HepG2 (cell line): ENCODE measurements around the gene DOCK4. TPM values are rescaled to one million over a fixed set of nuclear protein-coding genes. Genes with fewer than 3 reads are reported as not detected.

Experiments
- ATAC-seq: fragments of 200-7000 bp; cut with Tn5 transposase; 3 replicates; pipeline ENCODE4 v1.9.1; 2020; ENCODE audit warnings: mild to moderate bottlenecking, moderate library complexity
- BruUV-seq: library from RNA; stranded (reverse); fragments of 400-500 nt; replicated peaks from 2 replicates; lab custom pipeline; 2021; lab: Mats Ljungman, UMichigan
- CTCF ChIA-PET: fragments of 300-600 bp; formaldehyde crosslinking; extraction: SDS; loops from one replicate; lab custom pipeline; 2021; ENCODE audit warnings: low total read pairs, inconsistent platforms, low intra/inter-chr PET ratio; lab: Yijun Ruan, JAX
- POLR2A ChIA-PET: fragments of 350-600 bp; sonication (Branson Sonifier 250); formaldehyde crosslinking; loops from one replicate; lab custom pipeline; 2020; ENCODE audit warnings: antibody characterized with exemption, inconsistent platforms; lab: Yijun Ruan, JAX
- DNase-seq: peaks from one replicate; pipeline ENCODE4 v3.0.0-alpha.2; 2015; ENCODE audit warnings: low spot score
- FAIRE-seq: peaks from 3 replicates; lab custom pipeline; 2011; peaks lifted over from hg19 to GRCh38; lab: Jason Lieb, UNC
- H2AFZ ChIP-seq: one replicate; pipeline ENCODE4 v1.6.1; 2011; ENCODE audit warnings: low read length, inconsistent platforms
- H3K27ac ChIP-seq: fragments of 300-600 bp; 3 replicates; pipeline ENCODE4 v1.8.0; 2011; ENCODE audit warnings: mixed run types, mild to moderate bottlenecking, mixed read lengths, low read length, inconsistent platforms; ENCODE audit not compliant: insufficient read depth; ENCODE audit errors: extremely low read length
- H3K27me3 ChIP-seq, 2 experiments: fragments of 200-600 bp in 1 of 2; 2 replicates in 1 of 2; 3 replicates in 1 of 2; pipeline versions ENCODE4 v1.6.0 to v1.8.0; 2011; ENCODE audit warnings: low read length in 2 of 2, mild to moderate bottlenecking in 2 of 2, moderate library complexity in 2 of 2, inconsistent platforms in 1 of 2; ENCODE audit not compliant: insufficient read depth in 2 of 2, control insufficient read depth in 1 of 2
- H3K36me3 ChIP-seq, 2 experiments: fragments of 200-600 bp in 1 of 2; replicated peaks in 1 of 2; 2 replicates in 1 of 2; 3 replicates in 1 of 2; pipeline versions ENCODE4 v1.5.1 to v1.8.0; 2011; ENCODE audit warnings: low read length in 2 of 2, inconsistent platforms in 1 of 2; ENCODE audit not compliant: insufficient read depth in 2 of 2, control insufficient read depth in 1 of 2
- H3K4me1 ChIP-seq: 2 replicates; pipeline ENCODE4 v1.5.1; 2012; ENCODE audit warnings: low read length, inconsistent platforms; ENCODE audit not compliant: insufficient read depth
- H3K4me2 ChIP-seq: 2 replicates; pipeline ENCODE4 v1.6.0; 2011; ENCODE audit warnings: low read depth, low read length, inconsistent platforms
- H3K4me3 ChIP-seq, 3 experiments: fragments of 200-600 bp in 1 of 3; sonication (generic), shearing (Covaris generic) in 1 of 3; replicated peaks in 1 of 3; 2 replicates each; pipeline ENCODE4 v1.5.1; 2011 to 2016; ENCODE audit warnings: low read length in 3 of 3, inconsistent platforms in 2 of 3, low read depth in 2 of 3, mild to moderate bottlenecking in 2 of 3, control low read depth in 1 of 3, mixed read lengths in 1 of 3; ENCODE audit not compliant: insufficient read depth in 1 of 3
- H3K79me2 ChIP-seq: one replicate; pipeline ENCODE4 v1.6.1; 2011; ENCODE audit warnings: low read length, inconsistent platforms; ENCODE audit not compliant: insufficient read depth
- H3K9ac ChIP-seq: 2 replicates; pipeline ENCODE4 v1.6.0; 2011; ENCODE audit warnings: mild to moderate bottlenecking, low read depth, low read length, inconsistent platforms; ENCODE audit not compliant: insufficient read depth
- H3K9me3 ChIP-seq: 2 replicates; pipeline ENCODE4 v1.5.1; 2012; ENCODE audit warnings: mild to moderate bottlenecking, low read length
- H4K20me1 ChIP-seq: 2 replicates; pipeline ENCODE4 v1.6.0; 2011; ENCODE audit warnings: inconsistent platforms, mild to moderate bottlenecking, low read length, moderate library complexity; ENCODE audit not compliant: insufficient read depth
- NFYC ChIP-seq: IDR thresholded peaks from 2 replicates; pipeline ENCODE4 v1.6.1; 2016; ENCODE audit warnings: missing genetic modification reagents, missing compliant biosample characterization
- NR2F1 ChIP-seq, 2 experiments: fragments of 450-650 bp in 1 of 2; formaldehyde crosslinking in 1 of 2; IDR thresholded peaks; 2 replicates each; pipeline versions ENCODE4 v1.5.0 to v1.6.1; 2016 to 2020; ENCODE audit warnings: mild to moderate bottlenecking in 1 of 2, missing compliant biosample characterization in 1 of 2, missing genetic modification reagents in 1 of 2, moderate library complexity in 1 of 2
- SAFB2 ChIP-seq: sonication (generic); formaldehyde crosslinking; IDR thresholded peaks from 2 replicates; pipeline ENCODE4 v1.5.1; 2020; ENCODE audit warnings: missing genetic modification reagents, low read depth, mild to moderate bottlenecking, borderline replicate concordance
- SRSF9 ChIP-seq: fragments of 200-400 bp; formaldehyde crosslinking; IDR thresholded peaks from 2 replicates; pipeline ENCODE4 v1.6.1; 2018; ENCODE audit warnings: borderline replicate concordance, mild to moderate bottlenecking, low read depth, low read length; ENCODE audit not compliant: insufficient read depth, poor library complexity, severe bottlenecking
- STAG1 ChIP-seq: sonication (generic); formaldehyde crosslinking; IDR thresholded peaks from 2 replicates; pipeline ENCODE4 v1.4.0; 2020; ENCODE audit warnings: missing genetic modification reagents
- ZSCAN20 ChIP-seq: sonication (generic); formaldehyde crosslinking; IDR thresholded peaks from 2 replicates; pipeline ENCODE4 v1.4.0; 2020; ENCODE audit warnings: missing genetic modification reagents, mild to moderate bottlenecking, borderline replicate concordance
- in situ Hi-C: cut with HindIII; loops from 2 replicates; pipeline ENCODE4 v1.10.0; 2017; ENCODE audit warnings: low pct_unique_long_range_greater_than_20kb; ENCODE audit not compliant: extremely low pct_ligation_motif_present
- intact Hi-C: fragments of 100-400 bp; cut with micrococcal nuclease; formaldehyde crosslinking; loops from one replicate; pipeline ENCODE4 v1.10.0; 2022; ENCODE audit not compliant: unreplicated experiment
- polyA plus RNA-seq, 8 experiments: library from polyadenylated mRNA; depleted of rRNA in 3 of 8; stranded (reverse) in 7 of 8; unstranded in 1 of 8; fragments of >200 nt; fragmentation: Illumina TruSeq in 4 of 8; extraction: Trizol in 4 of 8; gene quantifications; 2 replicates each; pipeline versions ENCODE4 v1.2.1 to v1.2.3, GENCODE V29; 2011 to 2016; ENCODE audit warnings: low read depth in 4 of 8, missing spikeins in 1 of 8, mixed read lengths in 1 of 8; ENCODE audit not compliant: insufficient read depth in 1 of 8
- total RNA-seq, 5 experiments: library from RNA; depleted of rRNA; stranded (reverse); fragments of >200 nt; fragmentation: Illumina TruSeq; extraction: Trizol; gene quantifications; 2 replicates each; pipeline ENCODE4 v1.2.3, GENCODE V29; 2016; ENCODE audit warnings: low read depth in 1 of 5
- TF ChIP-seq, protein P1 (sequence below): sonication (generic); formaldehyde crosslinking; IDR thresholded peaks from 2 replicates; pipeline ENCODE4 v1.5.0; 2020; ENCODE audit warnings: mild to moderate bottlenecking, missing genetic modification reagents, moderate library complexity
- TF ChIP-seq, protein P2 (sequence below): sonication (generic); formaldehyde crosslinking; IDR thresholded peaks from 2 replicates; pipeline ENCODE4 v1.5.0; 2020; ENCODE audit warnings: mild to moderate bottlenecking, missing genetic modification reagents

DOCK4 gene
- total and polyA plus RNA-seq, 2 of the 13 experiments (the other 11 are each of a cell fraction or from before 2014, with no cell fraction given) = 13.5 to 17.4 TPM

DNA sequence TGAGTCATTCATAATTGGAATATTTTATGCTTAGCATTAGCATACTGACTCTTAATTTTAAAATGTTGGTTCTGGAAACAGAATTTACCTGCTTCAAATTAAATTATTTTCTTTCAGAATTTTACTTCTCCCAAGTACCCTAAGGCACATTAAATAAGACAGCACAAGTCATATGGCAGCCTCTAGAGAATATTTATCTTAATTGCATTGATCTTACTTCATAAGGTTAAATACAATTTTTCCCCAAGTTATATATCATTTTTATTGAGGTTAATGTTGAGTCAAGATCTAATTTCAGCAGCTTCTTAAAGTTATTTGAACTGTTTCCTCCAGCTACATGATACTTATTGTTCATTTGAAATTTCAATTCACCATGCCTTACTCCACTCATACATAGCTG is 520.9 kb downstream of the DOCK4 start:
- ATAC-seq (no peak), DNase-seq (no peak), FAIRE-seq (no peak)
- no peaks in the 10 kb centered on the region; a peak in 1 of 5 replicates for H3K27me3 ChIP-seq
- ChIA-PET POLR2A (no interaction called here), CTCF (no interaction called here)
- in situ Hi-C loops (no loop called here), intact Hi-C loops (no loop called here)
- no peaks in the 10 kb centered on the region for H3K79me2 ChIP-seq
- H3K9me3 ChIP-seq = no peaks in the 10 kb centered on the region
- no peak for TF ChIP-seq NFYC (CRISPR knock-in tag)
- TF ChIP-seq SAFB2 (CRISPR knock-in tag) = no peak
- TF ChIP-seq SRSF9 = no peak
- TF ChIP-seq STAG1 (CRISPR knock-in tag) = no peak
- TF ChIP-seq NR2F1 (CRISPR knock-in tag; IDR thresholded peaks at IDR 0.05) = no peak
- TF ChIP-seq, protein P1, sequence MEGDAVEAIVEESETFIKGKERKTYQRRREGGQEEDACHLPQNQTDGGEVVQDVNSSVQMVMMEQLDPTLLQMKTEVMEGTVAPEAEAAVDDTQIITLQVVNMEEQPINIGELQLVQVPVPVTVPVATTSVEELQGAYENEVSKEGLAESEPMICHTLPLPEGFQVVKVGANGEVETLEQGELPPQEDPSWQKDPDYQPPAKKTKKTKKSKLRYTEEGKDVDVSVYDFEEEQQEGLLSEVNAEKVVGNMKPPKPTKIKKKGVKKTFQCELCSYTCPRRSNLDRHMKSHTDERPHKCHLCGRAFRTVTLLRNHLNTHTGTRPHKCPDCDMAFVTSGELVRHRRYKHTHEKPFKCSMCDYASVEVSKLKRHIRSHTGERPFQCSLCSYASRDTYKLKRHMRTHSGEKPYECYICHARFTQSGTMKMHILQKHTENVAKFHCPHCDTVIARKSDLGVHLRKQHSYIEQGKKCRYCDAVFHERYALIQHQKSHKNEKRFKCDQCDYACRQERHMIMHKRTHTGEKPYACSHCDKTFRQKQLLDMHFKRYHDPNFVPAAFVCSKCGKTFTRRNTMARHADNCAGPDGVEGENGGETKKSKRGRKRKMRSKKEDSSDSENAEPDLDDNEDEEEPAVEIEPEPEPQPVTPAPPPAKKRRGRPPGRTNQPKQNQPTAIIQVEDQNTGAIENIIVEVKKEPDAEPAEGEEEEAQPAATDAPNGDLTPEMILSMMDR (CRISPR knock-in tag) = no peak
- no peak for TF ChIP-seq ZSCAN20 (CRISPR knock-in tag)
- TF ChIP-seq, protein P2, sequence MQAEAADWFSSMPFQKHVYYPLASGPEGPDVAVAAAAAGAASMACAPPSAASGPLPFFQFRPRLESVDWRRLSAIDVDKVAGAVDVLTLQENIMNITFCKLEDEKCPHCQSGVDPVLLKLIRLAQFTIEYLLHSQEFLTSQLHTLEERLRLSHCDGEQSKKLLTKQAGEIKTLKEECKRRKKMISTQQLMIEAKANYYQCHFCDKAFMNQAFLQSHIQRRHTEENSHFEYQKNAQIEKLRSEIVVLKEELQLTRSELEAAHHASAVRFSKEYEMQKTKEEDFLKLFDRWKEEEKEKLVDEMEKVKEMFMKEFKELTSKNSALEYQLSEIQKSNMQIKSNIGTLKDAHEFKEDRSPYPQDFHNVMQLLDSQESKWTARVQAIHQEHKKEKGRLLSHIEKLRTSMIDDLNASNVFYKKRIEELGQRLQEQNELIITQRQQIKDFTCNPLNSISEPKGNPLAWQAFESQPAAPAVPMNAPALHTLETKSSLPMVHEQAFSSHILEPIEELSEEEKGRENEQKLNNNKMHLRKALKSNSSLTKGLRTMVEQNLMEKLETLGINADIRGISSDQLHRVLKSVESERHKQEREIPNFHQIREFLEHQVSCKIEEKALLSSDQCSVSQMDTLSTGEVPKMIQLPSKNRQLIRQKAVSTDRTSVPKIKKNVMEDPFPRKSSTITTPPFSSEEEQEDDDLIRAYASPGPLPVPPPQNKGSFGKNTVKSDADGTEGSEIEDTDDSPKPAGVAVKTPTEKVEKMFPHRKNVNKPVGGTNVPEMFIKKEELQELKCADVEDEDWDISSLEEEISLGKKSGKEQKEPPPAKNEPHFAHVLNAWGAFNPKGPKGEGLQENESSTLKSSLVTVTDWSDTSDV (CRISPR knock-in tag) = no peak
- H4K20me1 ChIP-seq = no peaks in the 10 kb centered on the region
- H3K4me1 ChIP-seq = no peaks in the 10 kb centered on the region
- no peak overlapping the region for H3K9ac ChIP-seq
- H3K4me3 ChIP-seq = no peak overlapping the region
- H2AFZ ChIP-seq = no peak overlapping the region
- no peak overlapping the region for H3K4me2 ChIP-seq
- BruUV-seq = no TSS peak
- no peak overlapping the region for H3K27ac ChIP-seq
- H3K36me3 ChIP-seq = no peaks in the 10 kb centered on the region
